ENCODE measurements around the gene FAM200A.
"Not testable (repeated sequence)": the region's sequence is repeated elsewhere in the genome, so short reads cannot be mapped to it uniquely, and the experiment has no call there.

The FAM200A gene

GRCh38 chr7:99504281-99504602 is 47.7 kb downstream of the FAM200A start:
- no peak for DNase-seq
- no peak for ATAC-seq

- not testable (repeated sequence) for ATAC-seq, DNase-seq
Observed at GRCh38 chr7:99501236-99501635, 50.7 kb downstream of the FAM200A start.

GRCh38 chr7:99500637-99501009 is 51.3 kb downstream of the FAM200A start:
- no peak for ATAC-seq
- no peak for DNase-seq

- ATAC-seq: peak; percentile 63
Observed at GRCh38 chr7:99499721-99500636, 51.9 kb downstream of the FAM200A start, which contains the start of gene ZNF394. TSS of gene ZNF394 (minus strand) at chr7:99500281. CDS start at chr7:99500093, 188 bp downstream.

GRCh38 chr7:99499371-99499720 is 52.6 kb downstream of the FAM200A start:
- DNase-seq (no peak), ATAC-seq (no peak)

More at GRCh38 chr7:99499721-99500636, 51.9 kb downstream of the FAM200A start, which contains the start of gene ZNF394:
- DNase-seq: peak; percentile 93

GRCh38 chr7:99498546-99498944 is 53.4 kb downstream of the FAM200A start:
- ATAC-seq (no peak), DNase-seq (no peak)

GRCh38 chr7:99497766-99498545 is 54.0 kb downstream of the FAM200A start:
- ATAC-seq: no peak
- DNase-seq: no peak
